ENCODE data around the gene LRRC49.

GRCh38 chr15:70880781-70881180, 11.8 kb upstream of the LRRC49 start:
- TF ChIP-seq CTCF (IDR thresholded peaks at IDR 0.05) (no peak), POLR2A (IDR thresholded peaks at IDR 0.05) (no peak)

All from thyroid gland (tissue), 4 donors.